Measurements from ENCODE around the gene FBXL12. TPM values are rescaled to one million over a fixed set of nuclear protein-coding genes. Genes with fewer than 3 reads are reported as not detected.

Gene FBXL12
- total RNA-seq, 4 donors from 2014 or later, result 8.2 to 25.4 (median 18.6) TPM

DNA sequence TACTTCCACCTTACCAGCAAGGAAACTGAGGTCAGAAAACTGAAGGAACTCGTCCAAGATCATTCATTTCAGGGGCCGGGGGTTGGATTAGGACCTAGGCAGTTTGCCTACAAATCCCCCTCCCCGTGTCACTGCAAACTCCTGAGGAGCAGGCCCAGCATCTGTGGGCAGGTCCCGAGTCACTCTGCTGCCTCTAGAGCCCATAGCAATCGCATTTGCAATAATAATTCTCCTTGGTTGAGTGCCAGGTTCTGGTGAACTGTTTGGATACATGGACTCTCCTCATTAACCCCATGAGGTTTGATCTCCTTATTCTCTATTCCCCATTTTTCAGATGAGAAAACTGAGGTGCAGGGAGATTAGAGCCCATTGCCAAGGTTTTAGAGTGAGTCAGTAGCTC is 17.1 kb upstream of the FBXL12 start:
- TF ChIP-seq POLR2A (IDR thresholded peaks at IDR 0.05), result no peak
- TF ChIP-seq, protein P1, sequence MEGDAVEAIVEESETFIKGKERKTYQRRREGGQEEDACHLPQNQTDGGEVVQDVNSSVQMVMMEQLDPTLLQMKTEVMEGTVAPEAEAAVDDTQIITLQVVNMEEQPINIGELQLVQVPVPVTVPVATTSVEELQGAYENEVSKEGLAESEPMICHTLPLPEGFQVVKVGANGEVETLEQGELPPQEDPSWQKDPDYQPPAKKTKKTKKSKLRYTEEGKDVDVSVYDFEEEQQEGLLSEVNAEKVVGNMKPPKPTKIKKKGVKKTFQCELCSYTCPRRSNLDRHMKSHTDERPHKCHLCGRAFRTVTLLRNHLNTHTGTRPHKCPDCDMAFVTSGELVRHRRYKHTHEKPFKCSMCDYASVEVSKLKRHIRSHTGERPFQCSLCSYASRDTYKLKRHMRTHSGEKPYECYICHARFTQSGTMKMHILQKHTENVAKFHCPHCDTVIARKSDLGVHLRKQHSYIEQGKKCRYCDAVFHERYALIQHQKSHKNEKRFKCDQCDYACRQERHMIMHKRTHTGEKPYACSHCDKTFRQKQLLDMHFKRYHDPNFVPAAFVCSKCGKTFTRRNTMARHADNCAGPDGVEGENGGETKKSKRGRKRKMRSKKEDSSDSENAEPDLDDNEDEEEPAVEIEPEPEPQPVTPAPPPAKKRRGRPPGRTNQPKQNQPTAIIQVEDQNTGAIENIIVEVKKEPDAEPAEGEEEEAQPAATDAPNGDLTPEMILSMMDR (IDR thresholded peaks at IDR 0.05), result no peak
- Histone ChIP-seq H3K36me3 (no peaks in the 10 kb centered on the region), H3K4me3 (peak overlapping the region; percentile 79 to 97)

DNA sequence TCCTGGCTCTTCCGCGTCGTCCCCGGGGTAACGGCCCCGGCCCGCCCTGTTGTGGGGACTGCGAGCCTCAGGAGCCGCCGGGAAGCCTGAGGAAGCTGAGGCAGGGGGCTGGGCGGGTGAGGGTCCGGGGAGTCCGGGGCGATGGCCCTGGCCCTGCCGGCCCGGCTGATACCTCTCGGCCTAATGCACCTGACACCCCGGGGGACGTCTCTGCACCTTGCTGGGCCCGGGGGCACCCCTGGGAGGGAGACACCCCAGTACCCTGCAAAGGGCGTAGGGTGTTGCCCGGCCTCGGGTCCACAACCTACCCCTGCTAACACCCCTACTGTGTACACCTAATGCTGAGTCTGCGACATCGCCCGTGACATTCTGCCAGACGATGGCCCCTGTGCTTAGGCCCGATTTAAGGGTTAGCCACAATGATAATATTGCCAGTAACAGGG is 16.6 kb upstream of the FBXL12 start:
- intact Hi-C loops (cut with DNase I; ENCODE audit: low total_unique reads), result no loop called here
- H3K4me1 ChIP-seq, result peaks cover 0 to 6% of the 10 kb centered on the region in 2 donors
- H3K9me3 ChIP-seq, result no peaks in the 10 kb centered on the region
- no peaks in the 10 kb centered on the region for H3K36me3 ChIP-seq
- peak overlapping the region; percentile 51 to 81 for H3K27ac ChIP-seq
- peak overlapping the region; percentile 79 to 97 for H3K4me3 ChIP-seq
- DNase-seq, result no peak
- no peak for TF ChIP-seq POLR2A (IDR thresholded peaks at IDR 0.05)
- TF ChIP-seq, protein P1 (IDR thresholded peaks at IDR 0.05), result no peak
- no peaks in the 10 kb centered on the region for H3K27me3 ChIP-seq

More for the DNA sequence above, 17.1 kb upstream of the FBXL12 start:
- intact Hi-C loops (cut with DNase I; ENCODE audit: low total_unique reads), result no loop called here
- no peaks in the 10 kb centered on the region for H3K27me3 ChIP-seq
- no peak overlapping the region for H3K27ac ChIP-seq
- no peaks in the 10 kb centered on the region for H3K9me3 ChIP-seq
- peaks cover 0 to 6% of the 10 kb centered on the region in 2 donors for H3K4me1 ChIP-seq
- no peak for DNase-seq

DNA sequence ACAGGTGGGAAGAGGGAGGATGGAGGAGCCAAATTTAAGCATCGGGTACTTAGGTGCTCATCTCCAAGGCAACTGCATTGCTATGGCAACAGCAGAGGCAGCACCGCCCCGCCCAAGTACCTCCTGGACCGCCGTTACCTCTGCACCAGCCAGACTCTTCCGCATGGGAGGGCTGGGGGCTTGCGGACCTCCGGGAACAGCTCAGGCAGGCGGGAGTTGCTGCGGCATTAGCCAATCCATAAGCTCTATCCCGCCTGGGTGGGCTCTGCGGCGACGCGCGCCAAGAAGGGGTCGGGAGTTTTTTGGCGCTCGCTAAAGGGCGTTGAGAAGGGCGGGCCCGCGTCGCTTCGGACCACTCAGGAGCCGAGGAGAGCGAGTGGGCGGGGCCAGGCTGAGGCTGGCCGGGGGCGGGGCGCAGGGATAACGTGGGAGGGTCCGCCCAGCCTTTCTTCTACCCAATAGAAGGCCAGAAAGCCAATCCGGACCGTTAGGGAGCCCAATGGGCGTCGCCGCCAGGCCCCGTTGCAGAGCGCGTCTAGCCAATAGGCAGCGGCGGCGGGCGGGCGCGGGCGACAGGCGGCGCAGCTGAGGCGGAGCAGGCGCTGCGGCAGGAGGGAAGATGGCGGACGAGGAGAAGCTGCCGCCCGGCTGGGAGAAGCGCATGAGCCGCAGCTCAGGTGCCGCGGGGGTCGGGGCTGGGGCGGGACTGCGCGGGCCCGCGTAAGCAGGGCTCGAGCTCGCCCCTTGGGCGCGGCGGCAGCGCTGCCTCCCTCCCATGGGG is 16.0 kb upstream of the FBXL12 start, which contains the start of gene PIN1:
Gene PIN1 (plus strand): TSS at position 593 of the 781 bp plus-strand sequence. CDS start 27 bp downstream, at position 620.
- peak; percentile 99 for DNase-seq
- Histone ChIP-seq H3K9me3 (no peaks in the 10 kb centered on the region), H3K27me3 (no peaks in the 10 kb centered on the region), H3K36me3 (no peaks in the 10 kb centered on the region), H3K4me1 (peaks cover 0 to 6% of the 10 kb centered on the region in 2 donors), H3K4me3 (peak within 1 kb of the TSS; percentile 79 to 97), H3K27ac (peak within 1 kb of the TSS; percentile 51 to 81)
- intact Hi-C loops (cut with DNase I; ENCODE audit: low total_unique reads), result no loop called here
- TF ChIP-seq POLR2A (IDR thresholded peaks at IDR 0.05), result peak in 1 of 2 donors; percentile 35
- TF ChIP-seq, protein P1 (IDR thresholded peaks at IDR 0.05), result peak; percentile 42 to 88 (median 80)

DNA sequence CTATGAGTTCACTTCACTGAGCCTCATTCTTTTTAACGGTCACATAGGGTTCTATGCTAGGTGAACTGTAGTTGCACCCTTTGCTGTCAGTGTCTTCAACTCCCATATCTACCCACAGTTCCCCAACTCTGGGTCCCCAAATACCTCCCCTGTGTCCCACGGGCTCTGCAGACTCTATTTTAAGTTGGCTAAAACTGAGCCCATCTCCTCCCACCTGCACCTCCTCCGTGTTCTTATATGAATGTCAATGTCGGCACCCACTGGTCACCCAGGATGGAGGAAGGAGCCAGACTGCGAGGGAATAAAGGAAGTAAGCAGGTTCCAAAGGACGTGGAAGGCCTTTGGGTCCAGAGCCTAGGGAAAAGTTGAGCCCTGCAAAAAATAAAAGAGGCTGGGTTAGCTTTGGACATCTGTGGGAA is 15.4 kb upstream of the FBXL12 start:
- H3K27me3 ChIP-seq, result no peaks in the 10 kb centered on the region
- intact Hi-C loops (cut with DNase I; ENCODE audit: low total_unique reads), result no loop called here
- H3K4me3 ChIP-seq, result peak overlapping the region; percentile 79 to 97
- no peak for DNase-seq
- H3K27ac ChIP-seq, result peak overlapping the region in 1 of 2 donors; percentile 80
- no peak for TF ChIP-seq POLR2A (IDR thresholded peaks at IDR 0.05)
- TF ChIP-seq, protein P1 (IDR thresholded peaks at IDR 0.05), result no peak
- peaks cover 0 to 6% of the 10 kb centered on the region in 2 donors for H3K4me1 ChIP-seq
- H3K9me3 ChIP-seq, result no peaks in the 10 kb centered on the region
- no peaks in the 10 kb centered on the region for H3K36me3 ChIP-seq

DNA sequence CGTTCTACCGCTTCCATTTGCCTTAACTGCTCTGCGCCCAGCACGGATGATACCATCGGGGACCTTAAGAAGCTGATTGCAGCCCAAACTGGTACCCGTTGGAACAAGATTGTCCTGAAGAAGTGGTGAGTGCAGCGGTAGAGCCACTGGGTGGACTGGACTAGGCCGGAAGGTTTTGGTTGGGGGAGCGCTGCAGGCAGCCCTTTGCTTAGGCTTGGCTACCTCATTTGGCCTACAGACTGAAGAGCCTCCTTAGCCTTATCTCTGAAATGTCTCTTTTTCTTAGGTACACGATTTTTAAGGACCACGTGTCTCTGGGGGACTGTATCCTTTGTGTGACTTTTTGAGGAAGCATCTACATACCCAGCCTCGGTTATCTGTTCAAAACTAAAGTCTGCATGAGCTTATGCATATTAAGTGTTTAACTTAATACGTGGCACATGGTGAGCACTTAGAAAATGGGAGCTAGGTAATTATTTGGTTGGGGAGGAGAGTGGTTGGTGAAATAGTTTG is 9.7 kb upstream of the FBXL12 start:
- H3K9me3 ChIP-seq, result no peaks in the 10 kb centered on the region
- intact Hi-C loops (cut with DNase I; ENCODE audit: low total_unique reads), result no loop called here
- H3K4me3 ChIP-seq, result peak overlapping the region; percentile 80 to 98
- H3K4me1 ChIP-seq, result peaks cover 5 to 12% of the 10 kb centered on the region in 2 donors
- no peaks in the 10 kb centered on the region for H3K36me3 ChIP-seq
- no peaks in the 10 kb centered on the region for H3K27me3 ChIP-seq
- no peak for TF ChIP-seq POLR2A (IDR thresholded peaks at IDR 0.05)
- TF ChIP-seq, protein P1 (IDR thresholded peaks at IDR 0.05), result no peak
- H3K27ac ChIP-seq, result peak overlapping the region; percentile 70 to 81
- DNase-seq, result no peak

Measured in uterus (tissue), 4 donors.